H9 (cell line): ENCODE measurements around the gene EPHB3. TPM values are rescaled to one million over a fixed set of nuclear protein-coding genes. Genes with fewer than 3 reads are reported as not detected.
A peak's percentile ranks its signal among the peaks of the same experiment; 100 is the strongest.

Experiments
- DNase-seq: peaks from one replicate; pipeline ENCODE4 v3.0.0-alpha.2; 2017
- H2AFZ ChIP-seq: one replicate; pipeline ENCODE4 v1.6.1; 2013; ENCODE audit warnings: mild to moderate bottlenecking, low read length, control low read depth, moderate library complexity
- H2AK5ac ChIP-seq: 2 replicates; pipeline ENCODE4 v1.6.1; 2013; ENCODE audit warnings: low read length, control low read depth, mixed read lengths; ENCODE audit not compliant: insufficient read length
- H2BK120ac ChIP-seq: one replicate; pipeline ENCODE4 v1.6.1; 2013; ENCODE audit warnings: low read depth, mild to moderate bottlenecking, low read length, control low read depth, inconsistent platforms; ENCODE audit not compliant: poor library complexity, severe bottlenecking
- H2BK12ac ChIP-seq: 2 replicates; pipeline ENCODE4 v1.6.1; 2013; ENCODE audit warnings: low read length, control low read depth, mixed read lengths, low read depth; ENCODE audit not compliant: insufficient read length
- H2BK15ac ChIP-seq: 2 replicates; pipeline ENCODE4 v1.6.1; 2013; ENCODE audit warnings: low read depth, low read length, control low read depth
- H2BK20ac ChIP-seq: one replicate; pipeline ENCODE4 v1.6.1; 2013; ENCODE audit warnings: low read depth, mild to moderate bottlenecking, low read length, control low read depth, inconsistent platforms; ENCODE audit not compliant: poor library complexity, severe bottlenecking
- H2BK5ac ChIP-seq: 2 replicates; pipeline ENCODE4 v1.6.1; 2013; ENCODE audit warnings: low read length, control low read depth, mixed read lengths; ENCODE audit not compliant: insufficient read length
- H3K14ac ChIP-seq: 2 replicates; pipeline ENCODE4 v1.6.1; 2013; ENCODE audit warnings: low read length, control low read depth; ENCODE audit not compliant: insufficient read depth
- H3K18ac ChIP-seq: 2 replicates; pipeline ENCODE4 v1.6.1; 2013; ENCODE audit warnings: low read depth, mild to moderate bottlenecking, mixed read lengths, low read length, control low read depth; ENCODE audit not compliant: insufficient read length
- H3K23ac ChIP-seq: 2 replicates; pipeline ENCODE4 v1.6.1; 2013; ENCODE audit warnings: low read length, control low read depth, mixed read lengths, low read depth; ENCODE audit not compliant: insufficient read length
- H3K23me2 ChIP-seq: 2 replicates; pipeline ENCODE4 v1.6.1; 2013; ENCODE audit warnings: low read depth, mild to moderate bottlenecking, mixed read lengths, low read length, control low read depth; ENCODE audit not compliant: insufficient read length, poor library complexity, severe bottlenecking
- H3K27ac ChIP-seq: 2 replicates; pipeline ENCODE4 v1.5.1; 2013; ENCODE audit warnings: low read length, control low read depth, mixed read lengths, low read depth; ENCODE audit not compliant: insufficient read length
- H3K27me3 ChIP-seq: 2 replicates; pipeline ENCODE4 v1.6.1; 2013; ENCODE audit warnings: low read length, control low read depth, inconsistent platforms; ENCODE audit not compliant: insufficient read depth
- H3K4ac ChIP-seq: 2 replicates; pipeline ENCODE4 v1.6.1; 2013; ENCODE audit warnings: low read depth, mild to moderate bottlenecking, control low read depth, inconsistent platforms, low read length, moderate library complexity
- H3K4me1 ChIP-seq: 2 replicates; pipeline ENCODE4 v1.6.1; 2013; ENCODE audit warnings: low read length, control low read depth, inconsistent platforms; ENCODE audit not compliant: insufficient read depth
- H3K4me2 ChIP-seq: 2 replicates; pipeline ENCODE4 v1.6.1; 2013; ENCODE audit warnings: low read length, control low read depth, mixed read lengths; ENCODE audit not compliant: insufficient read length, insufficient read depth
- H3K56ac ChIP-seq: 2 replicates; pipeline ENCODE4 v1.6.1; 2013; ENCODE audit warnings: low read depth, mild to moderate bottlenecking, mixed read lengths, low read length, control low read depth; ENCODE audit not compliant: insufficient read length
- H3K79me1 ChIP-seq: 2 replicates; pipeline ENCODE4 v1.6.1; 2013; ENCODE audit warnings: low read depth, mild to moderate bottlenecking, moderate library complexity, low read length, control low read depth, inconsistent platforms; ENCODE audit not compliant: insufficient read depth, poor library complexity, severe bottlenecking
- H3K79me2 ChIP-seq: 2 replicates; pipeline ENCODE4 v1.6.1; 2013; ENCODE audit warnings: low read length, control low read depth, inconsistent platforms; ENCODE audit not compliant: insufficient read depth
- H3K9ac ChIP-seq: 2 replicates; pipeline ENCODE4 v1.6.1; 2013; ENCODE audit warnings: low read length, control low read depth, mixed read lengths; ENCODE audit not compliant: insufficient read length; ENCODE audit errors: extremely low read depth
- H3K9me3 ChIP-seq: one replicate; pipeline ENCODE4 v1.6.1; 2013; ENCODE audit warnings: low read depth, low read length, inconsistent platforms; ENCODE audit not compliant: control insufficient read depth
- H3T11ph ChIP-seq: one replicate; pipeline ENCODE4 v1.6.1; 2013; ENCODE audit warnings: mild to moderate bottlenecking, low read length, control low read depth, inconsistent platforms
- H4K20me1 ChIP-seq: one replicate; pipeline ENCODE4 v1.6.1; 2013; ENCODE audit not compliant: control insufficient read depth, insufficient read length, insufficient read depth
- H4K5ac ChIP-seq: 2 replicates; pipeline ENCODE4 v1.6.1; 2013; ENCODE audit warnings: low read depth, mild to moderate bottlenecking, mixed read lengths, low read length, control low read depth; ENCODE audit not compliant: insufficient read length
- H4K8ac ChIP-seq: replicated peaks from 2 replicates; pipeline ENCODE4 v1.6.1; 2013; ENCODE audit warnings: low read length, control low read depth, mixed read lengths, low read depth; ENCODE audit not compliant: insufficient read length
- H4K91ac ChIP-seq: 2 replicates; pipeline ENCODE4 v1.6.1; 2013; ENCODE audit warnings: low read depth, mild to moderate bottlenecking, moderate library complexity, mixed read lengths, low read length, control low read depth; ENCODE audit not compliant: insufficient read length
- H3K27ac Mint-ChIP-seq, 3 experiments: 2 replicates in 2 of 3; 3 replicates in 1 of 3; pipeline ENCODE4 v1.8.0; 2020 to 2021; ENCODE audit warnings: mixed read lengths in 3 of 3, mild to moderate bottlenecking in 1 of 3, moderate library complexity in 1 of 3
- H3K27me3 Mint-ChIP-seq: 2 replicates; pipeline ENCODE4 v1.8.0; 2021; ENCODE audit warnings: low read depth, mild to moderate bottlenecking, moderate library complexity, mixed read lengths
- H3K36me3 Mint-ChIP-seq, 3 experiments: 2 replicates in 2 of 3; 3 replicates in 1 of 3; pipeline ENCODE4 v1.8.0; 2020 to 2021; ENCODE audit warnings: low read depth in 3 of 3, mixed read lengths in 3 of 3; ENCODE audit not compliant: insufficient read depth in 1 of 3
- H3K4me1 Mint-ChIP-seq, 2 experiments: 2 replicates each; pipeline ENCODE4 v1.8.0; 2020; ENCODE audit warnings: mixed read lengths in 2 of 2
- H3K4me3 Mint-ChIP-seq, 2 experiments: 2 replicates in 1 of 2; 3 replicates in 1 of 2; pipeline ENCODE4 v1.8.0; 2020 to 2021; ENCODE audit warnings: mild to moderate bottlenecking in 2 of 2, mixed read lengths in 2 of 2, moderate library complexity in 1 of 2
- H3K9me3 Mint-ChIP-seq, 2 experiments: 2 replicates in 1 of 2; 3 replicates in 1 of 2; pipeline ENCODE4 v1.8.0; 2020; ENCODE audit warnings: mild to moderate bottlenecking in 2 of 2, mixed read lengths in 2 of 2, moderate library complexity in 1 of 2
- WGBS: extraction: QIAGEN DNeasy Blood & Tissue Kit; methylation state at CpG from one replicate; pipeline ENCODE4 v1.1.7; 2013; ENCODE audit warnings: missing lambda C conversion rate, low lambda C conversion rate, mixed read lengths; ENCODE audit not compliant: insufficient read length; ENCODE audit errors: extremely low coverage; 5-methylcytosine and 5-hydroxymethylcytosine counted together
- total RNA-seq: library from RNA; stranded (reverse); gene quantifications from 2 replicates; pipeline ENCODE4 v1.2.1, GENCODE V29; 2021
- TF ChIP-seq, protein P1 (sequence below): fragments of 200-600 bp; sonication (generic); conservative IDR thresholded peaks from 3 replicates; pipeline ENCODE4 v1.8.0; 2021; ENCODE audit warnings: antibody characterized with exemption, mild to moderate bottlenecking

EPHB3 gene
- total RNA-seq, 1 experiment from 2014 or later: 1.0 TPM

DNA sequence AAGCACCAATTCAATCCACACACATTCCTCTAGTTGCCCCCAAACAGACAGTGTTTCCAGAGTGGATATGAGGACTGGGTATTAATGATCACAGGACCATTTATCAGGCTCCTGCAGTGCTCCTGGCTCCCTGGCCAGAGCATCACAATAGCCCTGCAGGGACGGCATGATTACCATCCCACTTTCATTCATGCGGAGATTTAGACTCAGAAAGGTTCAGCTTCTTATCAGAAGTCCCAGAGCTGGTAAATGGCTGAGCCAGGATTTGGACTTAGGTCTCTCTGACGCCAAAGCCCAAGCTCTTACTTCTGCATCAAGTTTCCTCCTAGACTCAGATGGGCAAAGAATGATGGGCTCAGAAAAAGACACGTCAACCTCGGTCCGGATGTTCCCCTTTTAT is 2.9 kb upstream of the EPHB3 start:
- Histone ChIP-seq H3K4me1 (peaks cover 6% of the 10 kb centered on the region; the same call in 1 of the 2 replicates), H2BK120ac (no peak overlapping the region), H2AK5ac (no peak overlapping the region), H3K23ac (no peak overlapping the region), H3K27ac (no peak overlapping the region), H3K4ac (no peak overlapping the region), H3K56ac (no peak overlapping the region), H3T11ph (no peak overlapping the region), H2AFZ (no peak overlapping the region), H3K79me2 (no peaks in the 10 kb centered on the region), H2BK20ac (no peak overlapping the region), H3K79me1 (no peaks in the 10 kb centered on the region), H3K14ac (no peak overlapping the region), H2BK15ac (no peak overlapping the region), H4K8ac (no peak overlapping the region), H3K4me2 (peak overlapping the region; percentile 1), H4K5ac (no peak overlapping the region), H3K23me2 (peaks cover 5% of the 10 kb centered on the region), H3K9me3 (no peaks in the 10 kb centered on the region), H2BK12ac (no peak overlapping the region), H2BK5ac (no peak overlapping the region), H4K20me1 (no peaks in the 10 kb centered on the region), H3K18ac (no peak overlapping the region), H3K9ac (no peak overlapping the region), H3K27me3 (peaks cover 38% of the 10 kb centered on the region), H4K91ac (no peak overlapping the region)
- Mint-ChIP-seq H3K4me1 (peaks cover 34 to 50% of the 10 kb centered on the region in 2 experiments), H3K9me3 (peaks cover 0 to 4% of the 10 kb centered on the region in 2 experiments; a peak in 1 of 5 replicates), H3K27me3 (peaks cover 78% of the 10 kb centered on the region), H3K4me3 (peak overlapping the region; percentile 1 to 4; a peak in 1 of 5 replicates), H3K27ac (no peak overlapping the region), H3K36me3 (no peaks in the 10 kb centered on the region; a peak in 1 of 7 replicates)
- WGBS: no CpG with 5 or more reads among the region's 6 CpGs
- TF ChIP-seq, protein P1, sequence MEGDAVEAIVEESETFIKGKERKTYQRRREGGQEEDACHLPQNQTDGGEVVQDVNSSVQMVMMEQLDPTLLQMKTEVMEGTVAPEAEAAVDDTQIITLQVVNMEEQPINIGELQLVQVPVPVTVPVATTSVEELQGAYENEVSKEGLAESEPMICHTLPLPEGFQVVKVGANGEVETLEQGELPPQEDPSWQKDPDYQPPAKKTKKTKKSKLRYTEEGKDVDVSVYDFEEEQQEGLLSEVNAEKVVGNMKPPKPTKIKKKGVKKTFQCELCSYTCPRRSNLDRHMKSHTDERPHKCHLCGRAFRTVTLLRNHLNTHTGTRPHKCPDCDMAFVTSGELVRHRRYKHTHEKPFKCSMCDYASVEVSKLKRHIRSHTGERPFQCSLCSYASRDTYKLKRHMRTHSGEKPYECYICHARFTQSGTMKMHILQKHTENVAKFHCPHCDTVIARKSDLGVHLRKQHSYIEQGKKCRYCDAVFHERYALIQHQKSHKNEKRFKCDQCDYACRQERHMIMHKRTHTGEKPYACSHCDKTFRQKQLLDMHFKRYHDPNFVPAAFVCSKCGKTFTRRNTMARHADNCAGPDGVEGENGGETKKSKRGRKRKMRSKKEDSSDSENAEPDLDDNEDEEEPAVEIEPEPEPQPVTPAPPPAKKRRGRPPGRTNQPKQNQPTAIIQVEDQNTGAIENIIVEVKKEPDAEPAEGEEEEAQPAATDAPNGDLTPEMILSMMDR: no peak
- DNase-seq: no peak
